Measurements from ENCODE around the gene RALB.

RALB gene

GRCh38 chr2:120291401-120292311 is 39.0 kb downstream of the RALB start:
- H3K4me3 Mint-ChIP-seq, result no peak overlapping the region
- peaks cover 11% of the 10 kb centered on the region for H3K4me1 Mint-ChIP-seq (ENCODE audit: low read depth)
- no peak overlapping the region for H3K27ac Mint-ChIP-seq
- no peaks in the 10 kb centered on the region for H3K27me3 Mint-ChIP-seq
- H3K9me3 Mint-ChIP-seq, result no peaks in the 10 kb centered on the region
- intact Hi-C loops (cut with micrococcal nuclease), result no loop called here
- peaks cover 81% of the 10 kb centered on the region for H3K36me3 Mint-ChIP-seq (ENCODE audit: low read depth)

- Mint-ChIP-seq H3K27ac (no peak overlapping the region), H3K4me3 (no peak overlapping the region), H3K9me3 (no peaks in the 10 kb centered on the region), H3K36me3 (ENCODE audit: low read depth) (peaks cover 98% of the 10 kb centered on the region), H3K4me1 (ENCODE audit: low read depth) (no peaks in the 10 kb centered on the region), H3K27me3 (no peaks in the 10 kb centered on the region)
- intact Hi-C loops (cut with micrococcal nuclease), result no loop called here
These were observed 40.7 kb downstream of the RALB start for GRCh38 chr2:120293096-120294007.

- intact Hi-C loops (cut with micrococcal nuclease), result no loop called here
- H3K4me3 Mint-ChIP-seq, result no peak overlapping the region
- no peak overlapping the region for H3K27ac Mint-ChIP-seq
- no peaks in the 10 kb centered on the region for H3K9me3 Mint-ChIP-seq
- H3K36me3 Mint-ChIP-seq (ENCODE audit: low read depth), result peaks cover 98% of the 10 kb centered on the region
- no peaks in the 10 kb centered on the region for H3K4me1 Mint-ChIP-seq (ENCODE audit: low read depth)
- no peaks in the 10 kb centered on the region for H3K27me3 Mint-ChIP-seq
These were observed 41.3 kb downstream of the RALB start for GRCh38 chr2:120294008-120294340.

GRCh38 chr2:120298173-120298835 is 45.7 kb downstream of the RALB start:
- H3K9me3 Mint-ChIP-seq, result no peaks in the 10 kb centered on the region
- intact Hi-C loops (cut with micrococcal nuclease), result no loop called here
- H3K27ac Mint-ChIP-seq, result no peak overlapping the region
- peaks cover 98% of the 10 kb centered on the region for H3K36me3 Mint-ChIP-seq (ENCODE audit: low read depth)
- H3K4me3 Mint-ChIP-seq, result no peak overlapping the region
- H3K4me1 Mint-ChIP-seq (ENCODE audit: low read depth), result no peaks in the 10 kb centered on the region
- no peaks in the 10 kb centered on the region for H3K27me3 Mint-ChIP-seq

- Mint-ChIP-seq H3K27ac (no peak overlapping the region), H3K36me3 (ENCODE audit: low read depth) (peaks cover 98% of the 10 kb centered on the region), H3K27me3 (no peaks in the 10 kb centered on the region), H3K4me1 (ENCODE audit: low read depth) (no peaks in the 10 kb centered on the region), H3K9me3 (no peaks in the 10 kb centered on the region), H3K4me3 (no peak overlapping the region)
- intact Hi-C loops (cut with micrococcal nuclease), result no loop called here
These were observed 46.4 kb downstream of the RALB start for GRCh38 chr2:120299004-120299403.

- Mint-ChIP-seq H3K27ac (no peak overlapping the region), H3K4me3 (no peak overlapping the region), H3K9me3 (no peaks in the 10 kb centered on the region), H3K36me3 (ENCODE audit: low read depth) (peaks cover 93% of the 10 kb centered on the region), H3K4me1 (ENCODE audit: low read depth) (no peaks in the 10 kb centered on the region), H3K27me3 (no peaks in the 10 kb centered on the region)
- intact Hi-C loops (cut with micrococcal nuclease), result no loop called here
These were observed 46.9 kb downstream of the RALB start for GRCh38 chr2:120299561-120299960.

GRCh38 chr2:120300385-120300784 is 47.7 kb downstream of the RALB start:
- Mint-ChIP-seq H3K4me3 (no peak overlapping the region), H3K36me3 (ENCODE audit: low read depth) (peaks cover 85% of the 10 kb centered on the region), H3K9me3 (no peaks in the 10 kb centered on the region), H3K27ac (no peak overlapping the region), H3K27me3 (no peaks in the 10 kb centered on the region), H3K4me1 (ENCODE audit: low read depth) (peaks cover 2% of the 10 kb centered on the region)
- intact Hi-C loops (cut with micrococcal nuclease), result no loop called here

GRCh38 chr2:120301284-120301683 is 48.6 kb downstream of the RALB start:
- H3K4me3 Mint-ChIP-seq, result no peak overlapping the region
- H3K36me3 Mint-ChIP-seq (ENCODE audit: low read depth), result peaks cover 77% of the 10 kb centered on the region
- no peaks in the 10 kb centered on the region for H3K27me3 Mint-ChIP-seq
- no peak overlapping the region for H3K27ac Mint-ChIP-seq
- no peaks in the 10 kb centered on the region for H3K9me3 Mint-ChIP-seq
- H3K4me1 Mint-ChIP-seq (ENCODE audit: low read depth), result peaks cover 11% of the 10 kb centered on the region
- intact Hi-C loops (cut with micrococcal nuclease), result no loop called here

- no peaks in the 10 kb centered on the region for H3K9me3 Mint-ChIP-seq
- peaks cover 67% of the 10 kb centered on the region for H3K36me3 Mint-ChIP-seq (ENCODE audit: low read depth)
- no peaks in the 10 kb centered on the region for H3K27me3 Mint-ChIP-seq
- peaks cover 11% of the 10 kb centered on the region for H3K4me1 Mint-ChIP-seq (ENCODE audit: low read depth)
- H3K27ac Mint-ChIP-seq, result no peak overlapping the region
- no peak overlapping the region for H3K4me3 Mint-ChIP-seq
- intact Hi-C loops (cut with micrococcal nuclease), result no loop called here
These were observed 49.6 kb downstream of the RALB start for GRCh38 chr2:120302301-120302700.

GRCh38 chr2:120303177-120303576 is 50.5 kb downstream of the RALB start:
- Mint-ChIP-seq H3K9me3 (no peaks in the 10 kb centered on the region), H3K27ac (peak overlapping the region; percentile 5), H3K36me3 (ENCODE audit: low read depth) (peaks cover 59% of the 10 kb centered on the region)

GRCh38 chr2:120305296-120305695 is 52.6 kb downstream of the RALB start:
- Mint-ChIP-seq H3K27me3 (no peaks in the 10 kb centered on the region), H3K4me1 (ENCODE audit: low read depth) (peaks cover 11% of the 10 kb centered on the region), H3K4me3 (no peak overlapping the region), H3K27ac (no peak overlapping the region), H3K9me3 (no peaks in the 10 kb centered on the region), H3K36me3 (ENCODE audit: low read depth) (peaks cover 37% of the 10 kb centered on the region)
- intact Hi-C loops (cut with micrococcal nuclease), result no loop called here

More at GRCh38 chr2:120303177-120303576, 50.5 kb downstream of the RALB start:
- intact Hi-C loops (cut with micrococcal nuclease), result no loop called here
- Mint-ChIP-seq H3K4me1 (ENCODE audit: low read depth) (peaks cover 11% of the 10 kb centered on the region), H3K4me3 (no peak overlapping the region), H3K27me3 (no peaks in the 10 kb centered on the region)

GRCh38 chr2:120305937-120306490 is 53.4 kb downstream of the RALB start:
- intact Hi-C loops (cut with micrococcal nuclease), result no loop called here
- H3K4me1 Mint-ChIP-seq (ENCODE audit: low read depth), result peaks cover 11% of the 10 kb centered on the region
- H3K4me3 Mint-ChIP-seq, result no peak overlapping the region
- H3K27me3 Mint-ChIP-seq, result no peaks in the 10 kb centered on the region
- H3K27ac Mint-ChIP-seq, result no peak overlapping the region
- peaks cover 30% of the 10 kb centered on the region for H3K36me3 Mint-ChIP-seq (ENCODE audit: low read depth)
- no peaks in the 10 kb centered on the region for H3K9me3 Mint-ChIP-seq

- H3K4me3 Mint-ChIP-seq, result no peak overlapping the region
- H3K4me1 Mint-ChIP-seq (ENCODE audit: low read depth), result peaks cover 12% of the 10 kb centered on the region
- peaks cover 6% of the 10 kb centered on the region for H3K27me3 Mint-ChIP-seq
- H3K36me3 Mint-ChIP-seq (ENCODE audit: low read depth), result peaks cover 16% of the 10 kb centered on the region
- no peaks in the 10 kb centered on the region for H3K9me3 Mint-ChIP-seq
- intact Hi-C loops (cut with micrococcal nuclease), result no loop called here
- no peak overlapping the region for H3K27ac Mint-ChIP-seq
These were observed 54.8 kb downstream of the RALB start for GRCh38 chr2:120307482-120307881.

Data from dendritic cell treated with granulocyte-macrophage colony-stimulating factor and Interleukin-4, amounts not matched to agents 40 ng/mL and 50 ng/mL, for 4 days (primary cell).